ENCODE measurements around the gene TSC2. TPM values are rescaled to one million over a fixed set of nuclear protein-coding genes. Genes with fewer than 3 reads are reported as not detected.

The TSC2 gene
- total RNA-seq, 4 donors from 2014 or later: 36.3 to 78.8 (median 54.6) TPM

DNA sequence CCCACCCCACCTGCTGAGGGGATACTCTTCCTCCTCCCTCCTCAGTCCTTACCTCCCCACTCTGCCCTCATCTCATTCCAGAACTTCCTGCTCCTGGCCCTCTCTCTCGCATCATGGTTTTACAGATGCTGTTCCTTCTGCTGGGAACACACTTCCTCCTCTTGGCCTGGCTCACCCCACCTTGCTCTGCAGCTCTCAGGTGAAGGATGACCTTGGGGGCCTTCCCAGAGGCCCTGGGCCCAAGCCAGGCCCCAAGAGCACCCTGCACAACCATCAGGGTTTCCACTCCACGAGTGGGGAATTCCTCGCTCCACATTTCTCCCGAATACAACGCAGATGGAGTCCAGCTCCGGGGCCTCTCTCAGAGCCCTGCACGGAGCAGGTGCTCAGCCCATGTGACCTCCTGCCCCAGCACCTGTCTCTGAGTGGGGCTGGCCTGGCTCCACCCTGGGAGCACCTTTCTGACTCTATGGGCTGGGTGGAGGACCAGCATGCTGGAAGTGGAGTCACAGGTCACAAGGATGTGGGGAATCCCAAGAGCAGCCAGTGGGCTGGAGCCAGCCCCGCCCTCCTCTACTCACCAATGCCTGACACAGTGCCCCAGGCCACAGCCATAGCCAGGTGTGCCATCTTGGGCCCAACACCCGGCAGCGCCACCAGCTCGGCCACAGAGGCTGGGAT, 4.7 kb upstream of the TSC2 start:
- Histone ChIP-seq H3K27ac (peak overlapping the region in 2 of 4 donors; percentile 32 to 35), H3K36me3 (peaks cover 0 to 30% of the 10 kb centered on the region in 2 donors), H3K9me3 (no peaks in the 10 kb centered on the region), H3K27me3 (no peaks in the 10 kb centered on the region), H3K4me3 (no peak overlapping the region), H3K4me1 (peaks cover 0 to 86% (median 50%) of the 10 kb centered on the region in 3 donors)
- no peak for ATAC-seq
- TF ChIP-seq POLR2AphosphoS5 (IDR thresholded peaks at IDR 0.05) (no peak), POLR2A (IDR thresholded peaks at IDR 0.05) (no peak), EP300 (IDR thresholded peaks at IDR 0.05) (no peak)
- TF ChIP-seq, protein P1, sequence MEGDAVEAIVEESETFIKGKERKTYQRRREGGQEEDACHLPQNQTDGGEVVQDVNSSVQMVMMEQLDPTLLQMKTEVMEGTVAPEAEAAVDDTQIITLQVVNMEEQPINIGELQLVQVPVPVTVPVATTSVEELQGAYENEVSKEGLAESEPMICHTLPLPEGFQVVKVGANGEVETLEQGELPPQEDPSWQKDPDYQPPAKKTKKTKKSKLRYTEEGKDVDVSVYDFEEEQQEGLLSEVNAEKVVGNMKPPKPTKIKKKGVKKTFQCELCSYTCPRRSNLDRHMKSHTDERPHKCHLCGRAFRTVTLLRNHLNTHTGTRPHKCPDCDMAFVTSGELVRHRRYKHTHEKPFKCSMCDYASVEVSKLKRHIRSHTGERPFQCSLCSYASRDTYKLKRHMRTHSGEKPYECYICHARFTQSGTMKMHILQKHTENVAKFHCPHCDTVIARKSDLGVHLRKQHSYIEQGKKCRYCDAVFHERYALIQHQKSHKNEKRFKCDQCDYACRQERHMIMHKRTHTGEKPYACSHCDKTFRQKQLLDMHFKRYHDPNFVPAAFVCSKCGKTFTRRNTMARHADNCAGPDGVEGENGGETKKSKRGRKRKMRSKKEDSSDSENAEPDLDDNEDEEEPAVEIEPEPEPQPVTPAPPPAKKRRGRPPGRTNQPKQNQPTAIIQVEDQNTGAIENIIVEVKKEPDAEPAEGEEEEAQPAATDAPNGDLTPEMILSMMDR (IDR thresholded peaks at IDR 0.05): no peak
- WGBS, 2 donors (ENCODE audit: low coverage in 1 of 2): 70% methylated on average over 2 of the region's 11 CpGs; no CpG with 5 or more reads in 1 of the 2 donors

DNA sequence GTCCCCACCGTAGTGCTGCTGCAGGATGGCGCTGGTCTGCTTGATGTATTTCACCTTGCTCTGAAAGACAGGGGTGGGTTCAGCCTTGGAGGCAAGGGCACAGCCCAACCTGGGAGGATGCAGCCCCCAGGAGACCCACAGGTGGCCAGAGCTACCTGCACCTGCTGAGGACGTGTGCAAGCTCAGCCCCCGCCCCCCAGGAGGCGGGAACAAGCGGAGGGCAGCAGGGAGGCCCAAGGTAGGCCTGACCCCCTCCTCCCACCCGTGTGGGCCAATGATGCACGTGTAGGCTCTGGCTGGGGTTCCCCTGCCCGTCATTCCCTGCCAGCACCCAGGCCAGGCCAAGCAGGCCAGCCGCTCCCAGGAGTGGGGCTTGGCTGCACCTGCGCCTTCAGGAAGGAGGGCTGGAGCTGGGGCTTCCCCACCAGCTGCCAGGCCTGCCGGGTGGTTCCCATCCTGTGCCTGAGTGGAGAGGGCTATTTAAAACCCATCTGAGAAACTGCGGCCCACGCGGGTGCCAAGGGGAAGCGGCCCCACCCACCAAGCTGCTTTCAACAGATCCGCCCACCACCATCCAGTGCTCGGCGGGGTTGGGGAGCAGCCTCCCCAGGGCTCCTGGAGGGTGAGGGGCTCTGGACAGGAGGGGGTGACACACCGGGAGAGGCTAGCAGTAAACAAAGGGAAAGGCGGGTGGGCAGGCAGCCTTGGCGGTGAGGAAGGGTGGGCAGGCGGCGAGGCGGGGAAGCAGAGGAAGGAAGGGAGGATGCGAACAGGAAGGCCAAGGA, 3.9 kb upstream of the TSC2 start:
- Histone ChIP-seq H3K36me3 (peaks cover 0 to 24% of the 10 kb centered on the region in 2 donors), H3K4me3 (peak overlapping the region in 1 of 2 donors; percentile 4), H3K27me3 (no peaks in the 10 kb centered on the region), H3K4me1 (peaks cover 0 to 85% (median 48%) of the 10 kb centered on the region in 3 donors), H3K27ac (peak overlapping the region in 3 of 4 donors; percentile 32 to 49 (median 35)), H3K9me3 (no peaks in the 10 kb centered on the region)
- 66% methylated on average over 2 of the region's 26 CpGs; no CpG with 5 or more reads in 1 of the 2 donors for WGBS, 2 donors (ENCODE audit: low coverage in 1 of 2)
- peak; percentile 2 for ATAC-seq
- TF ChIP-seq, protein P1 (IDR thresholded peaks at IDR 0.05): no peak
- TF ChIP-seq EP300 (IDR thresholded peaks at IDR 0.05) (no peak), POLR2A (IDR thresholded peaks at IDR 0.05) (no peak), POLR2AphosphoS5 (IDR thresholded peaks at IDR 0.05) (no peak)

DNA sequence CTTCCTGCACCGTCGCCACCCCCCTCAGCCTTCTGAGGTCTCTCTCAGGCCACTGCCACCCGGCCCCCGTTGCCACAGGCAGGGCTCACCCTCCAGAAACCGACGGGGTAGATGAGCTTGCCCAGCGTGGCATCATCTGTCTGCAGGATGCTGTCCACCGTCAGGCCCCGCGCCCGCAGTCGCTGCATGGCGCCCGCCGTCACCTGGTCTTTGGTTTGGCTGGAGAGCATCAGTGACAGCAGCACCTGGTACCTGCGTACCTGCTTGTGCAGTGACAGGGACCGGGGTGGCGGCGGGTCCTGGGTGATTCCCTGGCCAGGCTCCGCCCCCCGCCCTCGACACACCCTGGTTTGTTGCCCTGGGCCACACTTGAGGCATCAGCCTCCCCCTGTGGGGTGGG, 3.2 kb upstream of the TSC2 start:
- TF ChIP-seq POLR2A (IDR thresholded peaks at IDR 0.05): no peak
- no peak for TF ChIP-seq EP300 (IDR thresholded peaks at IDR 0.05)
- TF ChIP-seq POLR2AphosphoS5 (IDR thresholded peaks at IDR 0.05): no peak
- TF ChIP-seq, protein P1 (IDR thresholded peaks at IDR 0.05): no peak
- no CpG with 5 or more reads among the region's 22 CpGs for WGBS, 2 donors (ENCODE audit: low coverage in 1 of 2)
- Histone ChIP-seq H3K9me3 (no peaks in the 10 kb centered on the region), H3K27ac (peak overlapping the region in 3 of 4 donors; percentile 32 to 49 (median 35)), H3K4me3 (peak overlapping the region in 1 of 2 donors; percentile 4), H3K36me3 (peaks cover 0 to 24% of the 10 kb centered on the region in 2 donors), H3K4me1 (peaks cover 0 to 85% (median 45%) of the 10 kb centered on the region in 3 donors), H3K27me3 (no peaks in the 10 kb centered on the region)
- no peak for ATAC-seq

DNA sequence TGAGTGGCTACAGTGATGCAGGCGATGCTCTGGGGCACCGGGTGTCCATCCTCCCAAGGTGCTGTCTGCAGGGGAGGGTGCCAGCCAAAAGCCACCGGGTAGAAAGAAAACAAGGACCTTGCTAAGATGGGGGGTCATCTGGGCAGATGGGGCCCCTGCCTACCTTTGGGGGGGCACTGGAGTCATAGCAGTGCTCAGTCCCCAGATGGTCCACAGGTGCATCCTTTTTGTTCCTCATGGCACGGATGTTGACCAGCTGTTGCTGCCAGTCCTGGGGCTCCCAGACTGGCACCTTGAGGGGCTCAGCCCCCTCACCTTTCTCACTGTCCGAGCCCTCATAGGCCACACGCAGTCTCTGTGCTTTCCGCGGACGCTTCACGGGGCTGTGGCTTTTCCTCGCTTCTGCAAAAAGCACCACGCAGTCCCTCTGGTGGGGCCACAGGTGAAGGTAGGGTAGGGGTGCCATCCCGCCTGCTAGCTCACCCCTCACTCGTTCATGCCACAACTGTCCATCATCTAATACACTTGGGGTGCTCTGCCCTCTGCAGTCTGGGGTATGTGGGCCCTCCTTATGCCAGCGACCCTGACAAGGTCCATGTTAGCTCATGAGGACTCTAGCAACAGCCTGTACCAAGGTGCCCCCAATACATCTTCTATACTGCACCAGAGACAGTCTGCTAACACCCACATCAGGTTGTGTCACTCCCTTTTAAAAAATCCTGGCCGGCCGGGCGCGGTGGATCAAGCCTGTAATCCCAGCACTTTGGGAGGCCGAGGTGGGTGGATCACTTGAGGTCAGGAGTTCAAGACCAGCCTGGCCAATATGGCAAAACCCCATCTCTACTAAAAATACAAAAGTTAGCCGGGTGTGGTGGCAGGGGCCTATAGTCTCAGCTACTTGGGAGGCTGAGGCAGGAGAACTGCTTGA, 1.6 kb upstream of the TSC2 start:
- 81% methylated on average over 3 of the region's 21 CpGs; no CpG with 5 or more reads in 1 of the 2 donors for WGBS, 2 donors (ENCODE audit: low coverage in 1 of 2)
- Histone ChIP-seq H3K4me1 (peaks cover 0 to 72% (median 35%) of the 10 kb centered on the region in 3 donors), H3K36me3 (peaks cover 0 to 37% of the 10 kb centered on the region in 2 donors), H3K4me3 (peak overlapping the region in 1 of 2 donors; percentile 91), H3K27ac (peak overlapping the region in 3 of 4 donors; percentile 74 to 83 (median 82)), H3K9me3 (no peaks in the 10 kb centered on the region), H3K27me3 (no peaks in the 10 kb centered on the region)
- TF ChIP-seq POLR2AphosphoS5 (IDR thresholded peaks at IDR 0.05) (no peak), EP300 (IDR thresholded peaks at IDR 0.05) (no peak), POLR2A (IDR thresholded peaks at IDR 0.05) (no peak)
- TF ChIP-seq, protein P1 (IDR thresholded peaks at IDR 0.05): no peak
- no peak for ATAC-seq
